ENCODE results near the gene VEGFD. TPM values are rescaled to one million over a fixed set of nuclear protein-coding genes. Genes with fewer than 3 reads are reported as not detected.

Gene VEGFD
- total and polyA plus RNA-seq, 2 of the 13 experiments (the other 11 are each of a cell fraction or from before 2014, with no cell fraction given): 0.11 to 0.35 TPM

GRCh38 chrX:15311119-15311518 lies 73.1 kb downstream of the VEGFD start:
- TF ChIP-seq HOXA9 (CRISPR knock-in tag; IDR thresholded peaks at IDR 0.05; ENCODE audit: borderline replicate concordance) (no peak), PRMT3 (CRISPR knock-in tag; IDR thresholded peaks at IDR 0.05; ENCODE audit: borderline replicate concordance, low read depth) (no peak), ZNF674 (CRISPR knock-in tag; IDR thresholded peaks at IDR 0.05; ENCODE audit: low read depth) (no peak), ZNF225 (CRISPR knock-in tag; IDR thresholded peaks at IDR 0.05) (no peak), E2F5 (CRISPR knock-in tag; conservative IDR thresholded peaks at IDR 0.05) (no peak), KAT2B (IDR thresholded peaks at IDR 0.05; ENCODE audit: borderline replicate concordance, low read depth, low read length) (no peak), ZNF792 (CRISPR knock-in tag; IDR thresholded peaks at IDR 0.05) (no peak), STAT5B (CRISPR knock-in tag; IDR thresholded peaks at IDR 0.05) (no peak)
- Histone ChIP-seq H3K79me2 (ENCODE audit: insufficient read depth, low read length) (no peaks in the 10 kb centered on the region), H3K4me2 (ENCODE audit: low read depth, low read length) (no peak overlapping the region), H3K9ac (ENCODE audit: insufficient read depth, low read depth, low read length) (no peak overlapping the region), H2AFZ (ENCODE audit: low read length) (no peak overlapping the region), H3K36me3 (replicated peaks in 1 of 2; ENCODE audit: control insufficient read depth in 1 of 2, insufficient read depth in 2 of 2, low read length in 2 of 2) (no peaks in the 10 kb centered on the region), H3K4me1 (ENCODE audit: insufficient read depth, low read length) (no peaks in the 10 kb centered on the region), H3K27ac (ENCODE audit: extremely low read length, insufficient read depth, low read length) (no peak overlapping the region), H3K9me3 (ENCODE audit: low read length) (no peaks in the 10 kb centered on the region), H4K20me1 (ENCODE audit: insufficient read depth, low read length) (no peaks in the 10 kb centered on the region), H3K27me3 (ENCODE audit: control insufficient read depth in 1 of 2, insufficient read depth in 2 of 2, low read length in 2 of 2) (no peaks in the 10 kb centered on the region), H3K4me3 (replicated peaks in 1 of 3; ENCODE audit: insufficient read depth in 1 of 3, low read depth in 2 of 3, low read length in 3 of 3) (no peak overlapping the region)
- intact Hi-C loops (cut with micrococcal nuclease; ENCODE audit: unreplicated experiment) (no loop called here), in situ Hi-C loops (cut with HindIII; ENCODE audit: extremely low pct_ligation_motif_present, low pct_unique_long_range_greater_than_20kb) (no loop called here)
- no TSS peak for BruUV-seq (replicated peaks)
- FAIRE-seq (no peak), DNase-seq (ENCODE audit: low spot score) (no peak), ATAC-seq (no peak)
- WGBS (ENCODE audit: low lambda C conversion rate): 36% methylated on average over 3 of the region's 3 CpGs
- CTCF ChIA-PET (ENCODE audit: low intra/inter-chr PET ratio, low total read pairs): no interaction called here
- POLR2A ChIA-PET: no interaction called here

- no peak overlapping the region for H3K4me3 ChIP-seq (replicated peaks in 1 of 3; ENCODE audit: insufficient read depth in 1 of 3, low read depth in 2 of 3, low read length in 3 of 3)
- WGBS (ENCODE audit: low lambda C conversion rate): 42% methylated on average over 3 of the region's 3 CpGs
- no peak overlapping the region for H3K27ac ChIP-seq (ENCODE audit: extremely low read length, insufficient read depth, low read length)
- CTCF ChIA-PET (ENCODE audit: low intra/inter-chr PET ratio, low total read pairs): no interaction called here
- H2AFZ ChIP-seq (ENCODE audit: low read length): no peak overlapping the region
- ATAC-seq: no peak
- no peaks in the 10 kb centered on the region for H3K36me3 ChIP-seq (replicated peaks in 1 of 2; ENCODE audit: control insufficient read depth in 1 of 2, insufficient read depth in 2 of 2, low read length in 2 of 2)
- intact Hi-C loops (cut with micrococcal nuclease; ENCODE audit: unreplicated experiment) (no loop called here), in situ Hi-C loops (cut with HindIII; ENCODE audit: extremely low pct_ligation_motif_present, low pct_unique_long_range_greater_than_20kb) (no loop called here)
- no peaks in the 10 kb centered on the region for H3K4me1 ChIP-seq (ENCODE audit: insufficient read depth, low read length)
- H4K20me1 ChIP-seq (ENCODE audit: insufficient read depth, low read length): no peaks in the 10 kb centered on the region
- POLR2A ChIA-PET: no interaction called here
- H3K9ac ChIP-seq (ENCODE audit: insufficient read depth, low read depth, low read length): no peak overlapping the region
- no peaks in the 10 kb centered on the region for H3K79me2 ChIP-seq (ENCODE audit: insufficient read depth, low read length)
- no TSS peak for BruUV-seq (replicated peaks)
- no peaks in the 10 kb centered on the region for H3K9me3 ChIP-seq (ENCODE audit: low read length)
- no peak for DNase-seq (ENCODE audit: low spot score)
- no peak overlapping the region for H3K4me2 ChIP-seq (ENCODE audit: low read depth, low read length)
- no peak for FAIRE-seq
- H3K27me3 ChIP-seq (ENCODE audit: control insufficient read depth in 1 of 2, insufficient read depth in 2 of 2, low read length in 2 of 2): no peaks in the 10 kb centered on the region
- TF ChIP-seq GMEB1 (CRISPR knock-in tag; IDR thresholded peaks at IDR 0.05; ENCODE audit: borderline replicate concordance) (no peak), HNF1A (IDR thresholded peaks at IDR 0.05; ENCODE audit: low read depth) (no peak), HNF1A (CRISPR knock-in tag; IDR thresholded peaks at IDR 0.05; ENCODE audit: borderline replicate concordance) (no peak), ZNF614 (CRISPR knock-in tag; IDR thresholded peaks at IDR 0.05; ENCODE audit: borderline replicate concordance) (no peak), ZNF335 (CRISPR knock-in tag; IDR thresholded peaks at IDR 0.05) (no peak), TBL1XR1 (IDR thresholded peaks at IDR 0.05; ENCODE audit: borderline replicate concordance, low read length, partially characterized antibody) (no peak)
Measured at GRCh38 chrX:15310117-15310516, 74.1 kb downstream of the VEGFD start.
